DND-41 (cell line): ENCODE results near the gene MAIP1.

Experiments used
- ATAC-seq: fragments of 200-7000 bp; cut with Tn5 transposase; 3 replicates; pipeline ENCODE4 v1.9.1; 2021; ENCODE audit warnings: low read depth; ENCODE audit not compliant: insufficient read depth
- DNase-seq: peaks from one replicate; pipeline ENCODE4 v3.0.0-alpha.2; 2020
- H2AFZ ChIP-seq: 2 replicates; pipeline ENCODE4 v1.6.0; 2012; ENCODE audit warnings: low read depth, low read length
- H3K27ac ChIP-seq: 2 replicates; pipeline ENCODE4 v1.5.1; 2012; ENCODE audit warnings: low read length, inconsistent platforms
- H3K27me3 ChIP-seq: fragments of 200-600 bp; sonication (generic); 2 replicates; pipeline ENCODE4 v1.6.0; 2012; ENCODE audit warnings: low read length, mild to moderate bottlenecking, inconsistent platforms; ENCODE audit not compliant: insufficient read depth, poor library complexity
- H3K36me3 ChIP-seq: 2 replicates; pipeline ENCODE4 v1.5.1; 2012; ENCODE audit warnings: low read length, inconsistent platforms; ENCODE audit not compliant: insufficient read depth
- H3K4me1 ChIP-seq: 2 replicates; pipeline ENCODE4 v1.5.1; 2012; ENCODE audit warnings: mild to moderate bottlenecking, low read length; ENCODE audit not compliant: insufficient read depth
- H3K4me2 ChIP-seq: 2 replicates; pipeline ENCODE4 v1.6.0; 2012; ENCODE audit warnings: mild to moderate bottlenecking, moderate library complexity, low read length, inconsistent platforms; ENCODE audit not compliant: insufficient read depth
- H3K4me3 ChIP-seq, 2 experiments: fragments of 200-600 bp in 1 of 2; shearing (Covaris generic) in 1 of 2; 2 replicates each; pipeline ENCODE4 v1.5.1; 2012 to 2016; ENCODE audit warnings: inconsistent platforms in 2 of 2, low read length in 2 of 2, mild to moderate bottlenecking in 2 of 2, low read depth in 1 of 2, moderate library complexity in 1 of 2
- H3K79me2 ChIP-seq: 2 replicates; pipeline ENCODE4 v1.6.0; 2012; ENCODE audit warnings: low read length, inconsistent platforms; ENCODE audit not compliant: insufficient read depth
- H3K9ac ChIP-seq: 2 replicates; pipeline ENCODE4 v1.6.0; 2012; ENCODE audit warnings: low read depth, mild to moderate bottlenecking, inconsistent platforms, low read length, moderate library complexity
- H3K9me3 ChIP-seq: 2 replicates; pipeline ENCODE4 v1.5.1; 2012; ENCODE audit warnings: low read length, moderate library complexity, mild to moderate bottlenecking, inconsistent platforms; ENCODE audit not compliant: insufficient read depth, severe bottlenecking
- H4K20me1 ChIP-seq: 2 replicates; pipeline ENCODE4 v1.6.0; 2012; ENCODE audit warnings: low read length; ENCODE audit not compliant: insufficient read depth
- CTCF ChIP-seq: IDR thresholded peaks from 2 replicates; pipeline ENCODE4 v1.5.1; 2012; ENCODE audit warnings: borderline replicate concordance, low read length, moderate library complexity, mild to moderate bottlenecking; ENCODE audit not compliant: poor library complexity, severe bottlenecking; ENCODE audit errors: extremely low read depth
- EZH2 ChIP-seq: IDR thresholded peaks from 3 replicates; pipeline ENCODE4 v1.6.1; 2012; ENCODE audit warnings: borderline replicate concordance, low read depth, mild to moderate bottlenecking, moderate library complexity, low read length, inconsistent platforms; ENCODE audit not compliant: severe bottlenecking

Gene MAIP1

GRCh38 chr2:199916980-199917379 is 38.4 kb upstream of the MAIP1 start:
- no peak overlapping the region for H3K27ac ChIP-seq
- peaks cover 89% of the 10 kb centered on the region for H3K79me2 ChIP-seq
- H3K9me3 ChIP-seq: peaks cover 6% of the 10 kb centered on the region
- DNase-seq: no peak
- no peak overlapping the region for H2AFZ ChIP-seq
- no peak overlapping the region for H3K9ac ChIP-seq
- H3K4me1 ChIP-seq: peaks cover 26% of the 10 kb centered on the region
- H3K4me3 ChIP-seq: no peak overlapping the region
- H3K36me3 ChIP-seq: peaks cover 66% of the 10 kb centered on the region
- no peaks in the 10 kb centered on the region for H3K27me3 ChIP-seq
- peaks cover 46% of the 10 kb centered on the region; the same call in 1 of the 2 replicates for H4K20me1 ChIP-seq
- ATAC-seq: no peak
- H3K4me2 ChIP-seq: no peak overlapping the region
- no peak for TF ChIP-seq CTCF
- no peak for TF ChIP-seq EZH2

- Histone ChIP-seq H2AFZ (no peak overlapping the region), H3K4me3 (no peak overlapping the region), H3K4me1 (no peaks in the 10 kb centered on the region), H4K20me1 (peaks cover 36% of the 10 kb centered on the region), H3K79me2 (peaks cover 81% of the 10 kb centered on the region), H3K9ac (no peak overlapping the region), H3K27ac (no peak overlapping the region), H3K9me3 (no peaks in the 10 kb centered on the region), H3K36me3 (peaks cover 60% of the 10 kb centered on the region), H3K27me3 (no peaks in the 10 kb centered on the region), H3K4me2 (no peak overlapping the region)
- DNase-seq (no peak), ATAC-seq (no peak)
- no peak for TF ChIP-seq CTCF
Measured at GRCh38 chr2:199922856-199923255, 32.5 kb upstream of the MAIP1 start.

- DNase-seq (no peak), ATAC-seq (no peak)
- no peaks in the 10 kb centered on the region for H3K4me1 ChIP-seq
- peaks cover 64% of the 10 kb centered on the region for H3K36me3 ChIP-seq
- H4K20me1 ChIP-seq: peaks cover 34% of the 10 kb centered on the region
- H3K27me3 ChIP-seq: no peaks in the 10 kb centered on the region
- H3K4me3 ChIP-seq: no peak overlapping the region
- no peak overlapping the region for H2AFZ ChIP-seq
- no peak overlapping the region for H3K9ac ChIP-seq
- TF ChIP-seq CTCF: no peak
- TF ChIP-seq EZH2: no peak
- no peaks in the 10 kb centered on the region for H3K9me3 ChIP-seq
- no peak overlapping the region for H3K27ac ChIP-seq
- H3K79me2 ChIP-seq: peaks cover 81% of the 10 kb centered on the region
- no peak overlapping the region for H3K4me2 ChIP-seq
Measured at GRCh38 chr2:199923924-199924323, 31.5 kb upstream of the MAIP1 start.

GRCh38 chr2:199926806-199927205 is 28.6 kb upstream of the MAIP1 start:
- no peaks in the 10 kb centered on the region for H3K27me3 ChIP-seq
- peaks cover 21% of the 10 kb centered on the region for H4K20me1 ChIP-seq
- no peaks in the 10 kb centered on the region for H3K9me3 ChIP-seq
- no peak overlapping the region for H2AFZ ChIP-seq
- no peaks in the 10 kb centered on the region for H3K4me1 ChIP-seq
- peaks cover 69% of the 10 kb centered on the region for H3K36me3 ChIP-seq
- H3K4me3 ChIP-seq: no peak overlapping the region
- no peak overlapping the region for H3K4me2 ChIP-seq
- ATAC-seq: no peak
- H3K27ac ChIP-seq: no peak overlapping the region
- no peak overlapping the region for H3K9ac ChIP-seq
- DNase-seq: no peak
- H3K79me2 ChIP-seq: peaks cover 56% of the 10 kb centered on the region
- TF ChIP-seq CTCF (no peak), EZH2 (no peak)
